GM23338 (cell line): Measurements from ENCODE around the gene PDCD11.

ENCODE experiments used
- EZH2 ChIP-seq: fragments of 200-600 bp; sonication (generic); IDR thresholded peaks from one replicate; pipeline ENCODE4 v1.8.0; 2017; ENCODE audit warnings: antibody characterized with exemption, mild to moderate bottlenecking, low read depth; ENCODE audit not compliant: unreplicated experiment
- EZH2phosphoT487 ChIP-seq: fragments of 200-600 bp; sonication (generic); IDR thresholded peaks from one replicate; pipeline ENCODE4 v1.8.1; 2018; ENCODE audit warnings: antibody characterized with exemption; ENCODE audit not compliant: unreplicated experiment
- JUNB ChIP-seq: IDR thresholded peaks from one replicate; pipeline ENCODE4 v1.6.1; 2016; ENCODE audit warnings: antibody characterized with exemption; ENCODE audit not compliant: unreplicated experiment
- POLR2AphosphoS5 ChIP-seq: IDR thresholded peaks from 2 replicates; pipeline ENCODE4 v1.6.1; 2016; ENCODE audit warnings: antibody characterized with exemption, low read depth
- REST ChIP-seq: IDR thresholded peaks from one replicate; pipeline ENCODE4 v1.6.1; 2018; ENCODE audit warnings: antibody characterized with exemption; ENCODE audit not compliant: unreplicated experiment
- STAT1 ChIP-seq: IDR thresholded peaks from one replicate; pipeline ENCODE4 v1.6.1; 2016; ENCODE audit warnings: antibody characterized with exemption; ENCODE audit not compliant: unreplicated experiment
- ZNF114 ChIP-seq: fragments of 250-450 bp; sonication (Bioruptor Pico); IDR thresholded peaks from 2 replicates; pipeline ENCODE4 v1.5.0; 2020; ENCODE audit warnings: mild to moderate bottlenecking, moderate library complexity
- ZNF331 ChIP-seq: fragments of 250-450 bp; sonication (Bioruptor Pico); IDR thresholded peaks from 2 replicates; pipeline ENCODE4 v1.5.0; 2020; ENCODE audit warnings: low read depth, mild to moderate bottlenecking, moderate library complexity
- TF ChIP-seq, protein P1 (sequence below), 2 experiments: fragments of 200-600 bp in 1 of 2; sonication (generic) in 1 of 2; conservative IDR thresholded peaks; 2 replicates each; pipeline versions ENCODE4 v1.5.1 to v1.6.1; 2016 to 2017; ENCODE audit warnings: antibody characterized with exemption in 2 of 2, low read depth in 2 of 2, mild to moderate bottlenecking in 2 of 2, moderate library complexity in 1 of 2

GRCh38 chr10:103475437-103475836, 79.0 kb downstream of the PDCD11 start:
- TF ChIP-seq, protein P1, sequence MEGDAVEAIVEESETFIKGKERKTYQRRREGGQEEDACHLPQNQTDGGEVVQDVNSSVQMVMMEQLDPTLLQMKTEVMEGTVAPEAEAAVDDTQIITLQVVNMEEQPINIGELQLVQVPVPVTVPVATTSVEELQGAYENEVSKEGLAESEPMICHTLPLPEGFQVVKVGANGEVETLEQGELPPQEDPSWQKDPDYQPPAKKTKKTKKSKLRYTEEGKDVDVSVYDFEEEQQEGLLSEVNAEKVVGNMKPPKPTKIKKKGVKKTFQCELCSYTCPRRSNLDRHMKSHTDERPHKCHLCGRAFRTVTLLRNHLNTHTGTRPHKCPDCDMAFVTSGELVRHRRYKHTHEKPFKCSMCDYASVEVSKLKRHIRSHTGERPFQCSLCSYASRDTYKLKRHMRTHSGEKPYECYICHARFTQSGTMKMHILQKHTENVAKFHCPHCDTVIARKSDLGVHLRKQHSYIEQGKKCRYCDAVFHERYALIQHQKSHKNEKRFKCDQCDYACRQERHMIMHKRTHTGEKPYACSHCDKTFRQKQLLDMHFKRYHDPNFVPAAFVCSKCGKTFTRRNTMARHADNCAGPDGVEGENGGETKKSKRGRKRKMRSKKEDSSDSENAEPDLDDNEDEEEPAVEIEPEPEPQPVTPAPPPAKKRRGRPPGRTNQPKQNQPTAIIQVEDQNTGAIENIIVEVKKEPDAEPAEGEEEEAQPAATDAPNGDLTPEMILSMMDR (conservative IDR thresholded peaks at IDR 0.05; ENCODE audit: low read depth in 2 of 2), result no peak
- TF ChIP-seq EZH2 (no peak), JUNB (no peak), EZH2phosphoT487 (no peak), POLR2AphosphoS5 (no peak), REST (no peak), ZNF114 (CRISPR knock-in tag) (no peak), ZNF331 (no peak), STAT1 (no peak)
